A673 (cell line): Measurements from ENCODE around the gene BPHL. TPM values are rescaled to one million over a fixed set of nuclear protein-coding genes. Genes with fewer than 3 reads are reported as not detected.

Experiments
- BruUV-seq: library from RNA; stranded (reverse); fragments of 400-500 nt; replicated peaks from 2 replicates; lab custom pipeline; 2021; lab: Mats Ljungman, UMichigan
- CTCF ChIA-PET: fragments of 300-600 bp; sonication (Branson Sonifier 250); formaldehyde crosslinking; loops from one replicate; lab custom pipeline; 2022; ENCODE audit warnings: antibody characterized with exemption; lab: Charles Lee
- POLR2A ChIA-PET: fragments of 300-600 bp; sonication (Branson Sonifier 250); formaldehyde crosslinking; loops from one replicate; lab custom pipeline; 2022; ENCODE audit warnings: antibody characterized with exemption; ENCODE audit not compliant: low non-redundant PET; lab: Charles Lee
- DNase-seq: peaks from one replicate; pipeline ENCODE4 v3.0.0-alpha.2; 2015; ENCODE audit warnings: low spot score
- H3K27ac ChIP-seq: fragments of 200-600 bp; sonication (generic); 2 replicates; pipeline ENCODE4 v1.5.1; 2016; ENCODE audit warnings: mixed run types, low read depth, mild to moderate bottlenecking, mixed read lengths, antibody characterized with exemption, low read length; ENCODE audit not compliant: poor library complexity, severe bottlenecking
- H3K27me3 ChIP-seq: fragments of 200-600 bp; sonication (generic); replicated peaks from 2 replicates; pipeline ENCODE4 v1.6.1; 2017; ENCODE audit warnings: mixed run types, low read depth, mild to moderate bottlenecking, mixed read lengths, antibody characterized with exemption, low read length; ENCODE audit not compliant: insufficient read depth, poor library complexity
- H3K36me3 ChIP-seq: fragments of 200-600 bp; sonication (generic); 2 replicates; pipeline ENCODE4 v1.6.1; 2016; ENCODE audit warnings: mixed run types, mild to moderate bottlenecking, mixed read lengths, antibody characterized with exemption, low read length; ENCODE audit not compliant: insufficient read depth, poor library complexity, severe bottlenecking
- H3K4me1 ChIP-seq: fragments of 200-600 bp; sonication (generic); 2 replicates; pipeline ENCODE4 v1.6.1; 2017; ENCODE audit warnings: mixed run types, mild to moderate bottlenecking, mixed read lengths, antibody characterized with exemption, low read length; ENCODE audit not compliant: insufficient read depth, poor library complexity, severe bottlenecking
- H3K4me3 ChIP-seq: fragments of 200-600 bp; sonication (generic); 2 replicates; pipeline ENCODE4 v1.5.1; 2016; ENCODE audit warnings: low read depth, mixed run types, mild to moderate bottlenecking, mixed read lengths, low read length; ENCODE audit not compliant: poor library complexity, severe bottlenecking
- H3K9me3 ChIP-seq: fragments of 200-600 bp; sonication (generic); 2 replicates; pipeline ENCODE4 v1.6.1; 2016; ENCODE audit warnings: mixed run types, low read depth, mild to moderate bottlenecking, mixed read lengths, antibody characterized with exemption, low read length; ENCODE audit not compliant: poor library complexity, severe bottlenecking
- CTCF ChIP-seq: fragments of 300-800, 200-600 bp; sonication (generic); conservative IDR thresholded peaks from 2 replicates; pipeline ENCODE4 v1.5.1; 2017; ENCODE audit warnings: low read depth, mild to moderate bottlenecking, antibody characterized with exemption, low read length, moderate library complexity, mixed read lengths
- EZH2 ChIP-seq: fragments of 200-600 bp; sonication (generic); IDR thresholded peaks from 2 replicates; pipeline ENCODE4 v1.6.1; 2017; ENCODE audit warnings: borderline replicate concordance, low read depth, mild to moderate bottlenecking, mixed read lengths, antibody characterized with exemption, low read length; ENCODE audit not compliant: poor library complexity, severe bottlenecking
- intact Hi-C: fragments of 100-400 bp; cut with micrococcal nuclease; formaldehyde crosslinking; loops from one replicate; pipeline ENCODE4 v1.10.0; 2022; ENCODE audit not compliant: unreplicated experiment
- total RNA-seq: library from RNA; stranded (reverse); gene quantifications from 2 replicates; pipeline ENCODE4 v1.2.3, GENCODE V29; 2021

BPHL gene
- total RNA-seq, 1 experiment from 2014 or later: 30.8 TPM

- H3K27ac ChIP-seq: no peak overlapping the region
- no peak overlapping the region for H3K4me3 ChIP-seq
- peaks cover 27% of the 10 kb centered on the region for H3K36me3 ChIP-seq
- no peak for DNase-seq
- no TSS peak for BruUV-seq
- peaks cover 5% of the 10 kb centered on the region for H3K4me1 ChIP-seq
- H3K9me3 ChIP-seq: no peaks in the 10 kb centered on the region
- TF ChIP-seq CTCF: no peak
- TF ChIP-seq EZH2: no peak
- ChIA-PET CTCF (no interaction called here), POLR2A (no interaction called here)
- intact Hi-C loops: no loop called here
- H3K27me3 ChIP-seq: no peaks in the 10 kb centered on the region
Observed at GRCh38 chr6:3139090-3139903, 20.8 kb downstream of the BPHL start.

GRCh38 chr6:3140201-3140600 lies 21.7 kb downstream of the BPHL start:
- POLR2A ChIA-PET: no interaction called here
- peaks cover 5% of the 10 kb centered on the region for H3K4me1 ChIP-seq
- intact Hi-C loops: no loop called here
- H3K4me3 ChIP-seq: no peak overlapping the region
- no peak overlapping the region for H3K27ac ChIP-seq
- H3K36me3 ChIP-seq: peaks cover 27% of the 10 kb centered on the region
- TF ChIP-seq CTCF (no peak), EZH2 (no peak)
- BruUV-seq: no TSS peak
- CTCF ChIA-PET: no interaction called here
- no peaks in the 10 kb centered on the region for H3K27me3 ChIP-seq
- DNase-seq: no peak
- H3K9me3 ChIP-seq: no peaks in the 10 kb centered on the region

GRCh38 chr6:3142536-3142935 lies 24.0 kb downstream of the BPHL start:
- Histone ChIP-seq H3K9me3 (no peaks in the 10 kb centered on the region), H3K27ac (no peak overlapping the region), H3K4me3 (no peak overlapping the region), H3K4me1 (peaks cover 5% of the 10 kb centered on the region), H3K36me3 (peaks cover 16% of the 10 kb centered on the region), H3K27me3 (no peaks in the 10 kb centered on the region)
- intact Hi-C loops: no loop called here
- ChIA-PET CTCF (no interaction called here), POLR2A (no interaction called here)
- DNase-seq: no peak
- BruUV-seq: no TSS peak
- TF ChIP-seq EZH2: no peak
- no peak for TF ChIP-seq CTCF
